HepG2 (cell line): ENCODE results near the gene PLCG2. TPM values are rescaled to one million over a fixed set of nuclear protein-coding genes. Genes with fewer than 3 reads are reported as not detected.

Source experiments
- ATAC-seq: fragments of 200-7000 bp; cut with Tn5 transposase; 3 replicates; pipeline ENCODE4 v1.9.1; 2020; ENCODE audit warnings: mild to moderate bottlenecking, moderate library complexity
- BruUV-seq: library from RNA; stranded (reverse); fragments of 400-500 nt; replicated peaks from 2 replicates; lab custom pipeline; 2021; lab: Mats Ljungman, UMichigan
- CTCF ChIA-PET: fragments of 300-600 bp; formaldehyde crosslinking; extraction: SDS; loops from one replicate; lab custom pipeline; 2021; ENCODE audit warnings: low total read pairs, inconsistent platforms, low intra/inter-chr PET ratio; lab: Yijun Ruan, JAX
- POLR2A ChIA-PET: fragments of 350-600 bp; sonication (Branson Sonifier 250); formaldehyde crosslinking; loops from one replicate; lab custom pipeline; 2020; ENCODE audit warnings: antibody characterized with exemption, inconsistent platforms; lab: Yijun Ruan, JAX
- DNase-seq: peaks from one replicate; pipeline ENCODE4 v3.0.0-alpha.2; 2015; ENCODE audit warnings: low spot score
- FAIRE-seq: peaks from 3 replicates; lab custom pipeline; 2011; peaks lifted over from hg19 to GRCh38; lab: Jason Lieb, UNC
- H2AFZ ChIP-seq: one replicate; pipeline ENCODE4 v1.6.1; 2011; ENCODE audit warnings: low read length, inconsistent platforms
- H3K27ac ChIP-seq: fragments of 300-600 bp; 3 replicates; pipeline ENCODE4 v1.8.0; 2011; ENCODE audit warnings: mixed run types, mild to moderate bottlenecking, mixed read lengths, low read length, inconsistent platforms; ENCODE audit not compliant: insufficient read depth; ENCODE audit errors: extremely low read length
- H3K27me3 ChIP-seq, 2 experiments: fragments of 200-600 bp in 1 of 2; 2 replicates in 1 of 2; 3 replicates in 1 of 2; pipeline versions ENCODE4 v1.6.0 to v1.8.0; 2011; ENCODE audit warnings: low read length in 2 of 2, mild to moderate bottlenecking in 2 of 2, moderate library complexity in 2 of 2, inconsistent platforms in 1 of 2; ENCODE audit not compliant: insufficient read depth in 2 of 2, control insufficient read depth in 1 of 2
- H3K36me3 ChIP-seq, 2 experiments: fragments of 200-600 bp in 1 of 2; replicated peaks in 1 of 2; 2 replicates in 1 of 2; 3 replicates in 1 of 2; pipeline versions ENCODE4 v1.5.1 to v1.8.0; 2011; ENCODE audit warnings: low read length in 2 of 2, inconsistent platforms in 1 of 2; ENCODE audit not compliant: insufficient read depth in 2 of 2, control insufficient read depth in 1 of 2
- H3K4me1 ChIP-seq: 2 replicates; pipeline ENCODE4 v1.5.1; 2012; ENCODE audit warnings: low read length, inconsistent platforms; ENCODE audit not compliant: insufficient read depth
- H3K4me2 ChIP-seq: 2 replicates; pipeline ENCODE4 v1.6.0; 2011; ENCODE audit warnings: low read depth, low read length, inconsistent platforms
- H3K4me3 ChIP-seq, 3 experiments: fragments of 200-600 bp in 1 of 3; sonication (generic), shearing (Covaris generic) in 1 of 3; replicated peaks in 1 of 3; 2 replicates each; pipeline ENCODE4 v1.5.1; 2011 to 2016; ENCODE audit warnings: low read length in 3 of 3, inconsistent platforms in 2 of 3, low read depth in 2 of 3, mild to moderate bottlenecking in 2 of 3, control low read depth in 1 of 3, mixed read lengths in 1 of 3; ENCODE audit not compliant: insufficient read depth in 1 of 3
- H3K79me2 ChIP-seq: one replicate; pipeline ENCODE4 v1.6.1; 2011; ENCODE audit warnings: low read length, inconsistent platforms; ENCODE audit not compliant: insufficient read depth
- H3K9ac ChIP-seq: 2 replicates; pipeline ENCODE4 v1.6.0; 2011; ENCODE audit warnings: mild to moderate bottlenecking, low read depth, low read length, inconsistent platforms; ENCODE audit not compliant: insufficient read depth
- H3K9me3 ChIP-seq: 2 replicates; pipeline ENCODE4 v1.5.1; 2012; ENCODE audit warnings: mild to moderate bottlenecking, low read length
- H4K20me1 ChIP-seq: 2 replicates; pipeline ENCODE4 v1.6.0; 2011; ENCODE audit warnings: inconsistent platforms, mild to moderate bottlenecking, low read length, moderate library complexity; ENCODE audit not compliant: insufficient read depth
- CAMTA2 ChIP-seq: sonication (generic); formaldehyde crosslinking; IDR thresholded peaks from 2 replicates; pipeline ENCODE4 v1.4.0; 2020; ENCODE audit warnings: mild to moderate bottlenecking, missing genetic modification reagents, borderline replicate concordance
- CREB1 ChIP-seq, 2 experiments: fragments of 450-650 bp in 1 of 2; IDR thresholded peaks; 2 replicates each; pipeline ENCODE4 v1.6.1; 2016 to 2017; ENCODE audit warnings: control low read depth in 1 of 2, mild to moderate bottlenecking in 1 of 2, missing compliant biosample characterization in 1 of 2, missing genetic modification characterization in 1 of 2
- GZF1 ChIP-seq: sonication (generic); formaldehyde crosslinking; IDR thresholded peaks from 2 replicates; pipeline ENCODE4 v1.5.1; 2020; ENCODE audit warnings: mild to moderate bottlenecking, missing genetic modification reagents
- MEIS1 ChIP-seq: sonication (generic); formaldehyde crosslinking; IDR thresholded peaks from 2 replicates; pipeline ENCODE4 v1.9.0; 2021; ENCODE audit warnings: mild to moderate bottlenecking, missing genetic modification reagents, moderate library complexity, borderline replicate concordance
- NR3C1 ChIP-seq: sonication (generic); formaldehyde crosslinking; IDR thresholded peaks from 2 replicates; pipeline ENCODE4 v1.4.0; 2020; ENCODE audit warnings: missing genetic modification reagents
- PCBP2 ChIP-seq: fragments of 200-400 bp; formaldehyde crosslinking; optimal IDR thresholded peaks from 2 replicates; pipeline ENCODE3; 2018; ENCODE audit warnings: low read length, low read depth; ENCODE audit not compliant: poor library complexity, severe bottlenecking
- ZNF646 ChIP-seq: sonication (generic); formaldehyde crosslinking; IDR thresholded peaks from 2 replicates; pipeline ENCODE4 v1.9.0; 2021; ENCODE audit warnings: mild to moderate bottlenecking, missing genetic modification reagents
- WGBS: methylation state at CpG from one replicate; pipeline ENCODE4 v1.1.6; 2017; ENCODE audit warnings: low lambda C conversion rate; 5-methylcytosine and 5-hydroxymethylcytosine counted together
- in situ Hi-C: cut with HindIII; loops from 2 replicates; pipeline ENCODE4 v1.10.0; 2017; ENCODE audit warnings: low pct_unique_long_range_greater_than_20kb; ENCODE audit not compliant: extremely low pct_ligation_motif_present
- intact Hi-C: fragments of 100-400 bp; cut with micrococcal nuclease; formaldehyde crosslinking; loops from one replicate; pipeline ENCODE4 v1.10.0; 2022; ENCODE audit not compliant: unreplicated experiment
- polyA plus RNA-seq, 8 experiments: library from polyadenylated mRNA; depleted of rRNA in 3 of 8; stranded (reverse) in 7 of 8; unstranded in 1 of 8; fragments of >200 nt; fragmentation: Illumina TruSeq in 4 of 8; extraction: Trizol in 4 of 8; gene quantifications; 2 replicates each; pipeline versions ENCODE4 v1.2.1 to v1.2.3, GENCODE V29; 2011 to 2016; ENCODE audit warnings: low read depth in 4 of 8, missing spikeins in 1 of 8, mixed read lengths in 1 of 8; ENCODE audit not compliant: insufficient read depth in 1 of 8
- total RNA-seq, 5 experiments: library from RNA; depleted of rRNA; stranded (reverse); fragments of >200 nt; fragmentation: Illumina TruSeq; extraction: Trizol; gene quantifications; 2 replicates each; pipeline ENCODE4 v1.2.3, GENCODE V29; 2016; ENCODE audit warnings: low read depth in 1 of 5

The PLCG2 gene
- total and polyA plus RNA-seq, 2 of the 13 experiments (the other 11 are each of a cell fraction or from before 2014, with no cell fraction given): 0.13 to 0.18 TPM

DNA sequence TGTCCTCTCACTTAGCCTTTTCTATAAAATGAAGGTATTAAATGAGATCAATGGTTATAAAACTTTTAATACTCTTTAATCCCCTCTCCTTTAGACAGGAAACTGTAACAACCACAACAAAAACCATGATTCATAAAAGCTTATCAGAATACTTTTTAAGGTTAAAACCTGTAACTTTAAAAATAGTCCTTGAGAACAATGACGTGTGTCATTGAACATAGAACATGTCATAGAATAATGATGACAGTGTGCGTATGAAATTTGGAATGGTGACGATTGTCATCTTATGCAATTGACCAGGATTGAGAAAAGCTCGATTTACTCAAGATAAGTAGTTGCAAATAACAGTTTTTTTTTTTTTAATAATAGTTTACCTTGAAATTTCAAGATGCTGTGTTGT lies 94.1 kb downstream of the PLCG2 start:
- intact Hi-C loops (loop anchor here (5.0 kb wide), 1 partner anchor 136 kb away; no protein-coding TSS in a partner anchor), in situ Hi-C loops (loop anchor here (10.0 kb wide), 1 partner anchor 508 kb away; no protein-coding TSS in a partner anchor)
- peak; percentile 83 for TF ChIP-seq CREB1 (IDR thresholded peaks at IDR 0.05)
- TF ChIP-seq CREB1 (CRISPR knock-in tag; IDR thresholded peaks at IDR 0.05): no peak
- TF ChIP-seq NR3C1 (CRISPR knock-in tag): no peak
- H3K27me3 ChIP-seq: no peaks in the 10 kb centered on the region; a peak in 2 of 5 replicates
- CTCF ChIA-PET: interaction anchor here (1.7 kb wide), 1 partner anchor 506 kb away, joined by 11 read pairs; no protein-coding TSS in a partner anchor
- H2AFZ ChIP-seq: no peak overlapping the region
- H3K79me2 ChIP-seq: no peaks in the 10 kb centered on the region
- H3K9me3 ChIP-seq: no peaks in the 10 kb centered on the region
- H3K4me2 ChIP-seq: no peak overlapping the region
- ATAC-seq (no peak), DNase-seq (no peak), FAIRE-seq (no peak)
- no peak overlapping the region for H3K27ac ChIP-seq
- POLR2A ChIA-PET: no interaction called here
- H3K9ac ChIP-seq: no peak overlapping the region
- H3K4me3 ChIP-seq: no peak overlapping the region
- no TSS peak for BruUV-seq
- H3K36me3 ChIP-seq: no peaks in the 10 kb centered on the region
- 23% methylated on average over 4 of the region's 4 CpGs for WGBS
- H4K20me1 ChIP-seq: no peaks in the 10 kb centered on the region
- no peaks in the 10 kb centered on the region for H3K4me1 ChIP-seq

DNA sequence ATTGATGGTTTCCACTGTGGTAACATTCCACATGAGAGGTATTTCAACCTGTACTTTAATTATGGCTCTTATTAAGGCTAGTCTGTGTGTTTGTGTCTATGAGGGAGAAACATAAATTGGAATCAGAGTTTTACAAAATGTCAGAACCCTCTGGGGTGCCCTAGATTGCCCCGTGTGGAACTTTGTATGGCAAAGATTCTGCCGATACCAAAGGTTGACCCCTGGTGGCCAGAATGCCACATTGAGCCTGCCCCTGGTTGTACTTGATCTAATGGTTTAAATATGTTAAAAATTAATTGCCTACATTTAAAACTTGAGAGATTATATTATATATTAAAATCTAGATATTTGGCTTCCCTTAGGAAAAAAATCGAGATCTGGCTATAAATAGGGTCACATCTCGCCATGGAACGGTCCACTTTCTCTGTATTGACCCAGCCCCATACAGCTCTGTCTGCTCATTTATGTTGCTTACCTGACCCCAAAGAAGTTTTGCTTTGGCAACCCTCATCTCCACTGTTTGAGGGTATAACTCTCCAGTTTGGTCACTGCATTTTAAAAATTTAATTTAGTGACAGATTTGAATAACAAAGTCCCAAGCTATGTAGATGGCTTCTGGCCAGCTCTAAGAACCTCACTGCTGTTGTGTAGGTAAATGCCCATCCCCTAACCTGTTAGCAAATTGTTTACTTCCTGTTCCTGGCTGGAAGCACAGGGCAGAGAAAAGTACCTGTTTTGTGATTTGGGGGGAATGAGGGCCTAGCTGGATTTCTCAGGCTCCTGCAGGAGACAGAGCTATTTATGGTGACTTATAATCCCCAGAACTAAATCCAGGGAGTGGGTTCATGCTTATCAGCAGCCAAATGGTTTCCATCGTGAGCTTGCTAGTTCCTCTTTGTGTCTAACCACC lies 95.0 kb downstream of the PLCG2 start:
- intact Hi-C loops: loop anchor here (1.0 to 5.0 kb wide), 2 partner anchors 137 to 508 kb away; no protein-coding TSS in a partner anchor
- peak; percentile 45 for DNase-seq
- peak; percentile 91 for FAIRE-seq
- no TSS peak for BruUV-seq
- Histone ChIP-seq H3K9me3 (no peaks in the 10 kb centered on the region), H3K36me3 (no peaks in the 10 kb centered on the region), H2AFZ (no peak overlapping the region), H3K27ac (no peak overlapping the region), H4K20me1 (no peaks in the 10 kb centered on the region), H3K9ac (no peak overlapping the region), H3K4me3 (no peak overlapping the region), H3K27me3 (peaks cover 0 to under 1% of the 10 kb centered on the region in 2 experiments; a peak in 4 of 5 replicates), H3K4me2 (no peak overlapping the region), H3K79me2 (no peaks in the 10 kb centered on the region), H3K4me1 (no peaks in the 10 kb centered on the region)
- peak; percentile 91 for ATAC-seq
- CTCF ChIA-PET: interaction anchor here (0.6 to 1.7 kb wide), 3 partner anchors 136 to 507 kb away, joined by 3 to 11 read pairs (median 3); no protein-coding TSS in a partner anchor
- POLR2A ChIA-PET: no interaction called here
- in situ Hi-C loops: loop anchor here (10.0 kb wide), 1 partner anchor 509 kb away; no protein-coding TSS in a partner anchor
- WGBS: 10% methylated on average over 6 of the region's 6 CpGs
- TF ChIP-seq GZF1 (CRISPR knock-in tag) (no peak), MEIS1 (CRISPR knock-in tag) (no peak), CAMTA2 (no peak), ZNF646 (CRISPR knock-in tag) (no peak), PCBP2 (no peak)
